Suprapubic skin (tissue), 4 donors: ENCODE results near the gene KRTAP5-7. TPM values are rescaled to one million over a fixed set of nuclear protein-coding genes. Genes with fewer than 3 reads are reported as not detected.
"Not testable (repeated sequence)": the region's sequence is repeated elsewhere in the genome, so short reads cannot be mapped to it uniquely, and the experiment has no call there.

Source experiments
- DNase-seq, 2 donors: peaks; one replicate each; pipeline ENCODE4 v3.0.0-alpha.2; 2019; ENCODE audit warnings: low spot score in 2 of 2
- H3K27ac ChIP-seq: fragments of 200-600 bp; sonication (generic); one replicate; pipeline ENCODE4 v1.5.1; 2019
- H3K27me3 ChIP-seq: fragments of 200-600 bp; sonication (generic); one replicate; pipeline ENCODE4 v1.5.1; 2019
- H3K36me3 ChIP-seq: fragments of 200-600 bp; sonication (generic); one replicate; pipeline ENCODE4 v1.5.1; 2019
- H3K4me1 ChIP-seq: fragments of 200-600 bp; sonication (generic); one replicate; pipeline ENCODE4 v1.5.1; 2019
- H3K4me3 ChIP-seq: fragments of 200-600 bp; sonication (generic); one replicate; pipeline ENCODE4 v1.5.1; 2019; ENCODE audit warnings: mild to moderate bottlenecking
- H3K9me3 ChIP-seq: fragments of 200-600 bp; sonication (generic); one replicate; pipeline ENCODE4 v1.5.1; 2019
- EP300 ChIP-seq: sonication (generic); formaldehyde crosslinking; IDR thresholded peaks from one replicate; pipeline ENCODE4 v1.6.1; 2017; ENCODE audit warnings: antibody characterized with exemption
- POLR2A ChIP-seq, 2 donors: fragments of 450-650 bp; IDR thresholded peaks; one replicate each; pipeline ENCODE4 v1.6.1; 2017; ENCODE audit warnings: antibody characterized with exemption in 2 of 2, mild to moderate bottlenecking in 2 of 2, moderate library complexity in 2 of 2
- POLR2AphosphoS5 ChIP-seq, 3 donors: sonication (generic); formaldehyde crosslinking; IDR thresholded peaks; one replicate each; pipeline ENCODE4 v1.6.1; 2017; ENCODE audit warnings: antibody characterized with exemption in 3 of 3
- WGBS: methylation state at CpG from one replicate; pipeline ENCODE4 v1.1.5; 2018; 5-methylcytosine and 5-hydroxymethylcytosine counted together
- total RNA-seq, 4 donors: library from RNA; depleted of rRNA; stranded (reverse); fragments of >200 nt; gene quantifications; one replicate each; pipeline ENCODE4 v1.1.0, GENCODE V29; 2016
- TF ChIP-seq, protein P1 (sequence below), 2 donors: fragments of 200-600 bp in 1 of 2; fragments of 450-650 bp in 1 of 2; sonication (generic) in 1 of 2; IDR thresholded peaks; one replicate each; pipeline ENCODE4 v1.5.1; 2016 to 2019; ENCODE audit warnings: antibody characterized with exemption in 2 of 2, mild to moderate bottlenecking in 1 of 2, moderate library complexity in 1 of 2

The KRTAP5-7 gene
- total RNA-seq, 4 donors from 2014 or later: 0.42 to 3.0 (median 1.0) TPM; not detected in 1

DNA sequence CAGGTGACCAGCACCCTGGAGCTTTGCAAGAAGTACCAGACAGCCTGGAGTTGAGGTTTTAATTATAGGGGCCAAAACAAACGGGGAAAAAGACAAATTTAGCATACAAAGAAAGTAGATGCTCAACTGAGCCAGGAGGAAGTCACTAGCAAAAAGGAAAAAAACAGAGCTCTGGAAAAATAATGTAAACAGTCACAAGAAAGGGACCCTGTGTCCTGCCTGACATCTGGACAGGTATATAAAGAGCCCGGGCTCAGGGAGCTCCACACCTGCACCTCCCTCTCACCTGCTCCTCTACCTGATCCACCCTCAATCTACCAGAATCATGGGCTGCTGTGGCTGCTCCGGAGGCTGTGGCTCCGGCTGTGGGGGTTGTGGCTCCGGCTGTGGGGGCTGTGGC is 38.2 kb downstream of the KRTAP5-7 start, which contains the start of gene KRTAP5-10:
TSS of gene KRTAP5-10 (plus strand) at position 301 of the 400 bp plus-strand sequence. CDS start at position 326, 25 bp downstream.
- peaks cover 11% of the 10 kb centered on the region for H3K4me1 ChIP-seq
- peaks cover 21% of the 10 kb centered on the region for H3K27me3 ChIP-seq
- no peaks in the 10 kb centered on the region for H3K9me3 ChIP-seq
- H3K4me3 ChIP-seq: no peak within 1 kb of the TSS
- 45% methylated on average over 4 of the region's 5 CpGs for WGBS
- no peak within 1 kb of the TSS for H3K27ac ChIP-seq
- no peak for TF ChIP-seq POLR2A (IDR thresholded peaks at IDR 0.05)
- TF ChIP-seq POLR2AphosphoS5 (IDR thresholded peaks at IDR 0.05): no peak
- TF ChIP-seq, protein P1, sequence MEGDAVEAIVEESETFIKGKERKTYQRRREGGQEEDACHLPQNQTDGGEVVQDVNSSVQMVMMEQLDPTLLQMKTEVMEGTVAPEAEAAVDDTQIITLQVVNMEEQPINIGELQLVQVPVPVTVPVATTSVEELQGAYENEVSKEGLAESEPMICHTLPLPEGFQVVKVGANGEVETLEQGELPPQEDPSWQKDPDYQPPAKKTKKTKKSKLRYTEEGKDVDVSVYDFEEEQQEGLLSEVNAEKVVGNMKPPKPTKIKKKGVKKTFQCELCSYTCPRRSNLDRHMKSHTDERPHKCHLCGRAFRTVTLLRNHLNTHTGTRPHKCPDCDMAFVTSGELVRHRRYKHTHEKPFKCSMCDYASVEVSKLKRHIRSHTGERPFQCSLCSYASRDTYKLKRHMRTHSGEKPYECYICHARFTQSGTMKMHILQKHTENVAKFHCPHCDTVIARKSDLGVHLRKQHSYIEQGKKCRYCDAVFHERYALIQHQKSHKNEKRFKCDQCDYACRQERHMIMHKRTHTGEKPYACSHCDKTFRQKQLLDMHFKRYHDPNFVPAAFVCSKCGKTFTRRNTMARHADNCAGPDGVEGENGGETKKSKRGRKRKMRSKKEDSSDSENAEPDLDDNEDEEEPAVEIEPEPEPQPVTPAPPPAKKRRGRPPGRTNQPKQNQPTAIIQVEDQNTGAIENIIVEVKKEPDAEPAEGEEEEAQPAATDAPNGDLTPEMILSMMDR (IDR thresholded peaks at IDR 0.05): no peak
- TF ChIP-seq EP300: no peak
- H3K36me3 ChIP-seq: no peaks in the 10 kb centered on the region
- no peak for DNase-seq

DNA sequence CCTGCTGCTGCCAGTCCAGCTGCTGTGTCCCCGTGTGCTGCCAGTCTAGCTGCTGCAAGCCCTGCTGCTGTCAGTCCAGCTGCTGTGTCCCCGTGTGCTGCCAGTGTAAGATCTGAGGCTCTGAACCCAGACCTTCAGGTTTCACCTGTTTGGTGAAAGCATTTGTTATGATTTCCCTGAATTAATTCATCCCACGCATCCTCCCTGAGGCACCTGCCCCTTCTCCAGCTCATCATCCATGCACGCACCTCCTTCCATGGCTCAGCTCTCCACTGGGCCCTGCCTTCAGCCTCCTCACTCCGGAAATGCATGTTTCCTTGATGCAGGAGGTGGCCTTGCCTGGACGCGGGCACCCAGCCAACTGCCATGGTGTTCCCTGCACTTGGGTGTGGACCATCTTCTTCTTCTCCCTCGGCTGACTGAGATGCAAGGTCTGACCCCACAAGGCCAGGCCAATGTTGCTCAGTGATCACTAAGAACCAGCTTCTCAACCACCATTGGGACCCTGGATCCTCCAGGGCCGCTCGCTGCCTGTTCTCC is 39.1 kb downstream of the KRTAP5-7 start:
- WGBS: 49% methylated on average over 10 of the region's 10 CpGs
- no peak for TF ChIP-seq EP300
- no peak for TF ChIP-seq POLR2A (IDR thresholded peaks at IDR 0.05)
- TF ChIP-seq, protein P1 (IDR thresholded peaks at IDR 0.05): no peak
- no peak for TF ChIP-seq POLR2AphosphoS5 (IDR thresholded peaks at IDR 0.05)
- no peak for DNase-seq
- Histone ChIP-seq H3K27me3 (peaks cover 21% of the 10 kb centered on the region), H3K9me3 (no peaks in the 10 kb centered on the region), H3K4me3 (no peak overlapping the region), H3K4me1 (peaks cover 11% of the 10 kb centered on the region), H3K27ac (no peak overlapping the region), H3K36me3 (no peaks in the 10 kb centered on the region)

DNA sequence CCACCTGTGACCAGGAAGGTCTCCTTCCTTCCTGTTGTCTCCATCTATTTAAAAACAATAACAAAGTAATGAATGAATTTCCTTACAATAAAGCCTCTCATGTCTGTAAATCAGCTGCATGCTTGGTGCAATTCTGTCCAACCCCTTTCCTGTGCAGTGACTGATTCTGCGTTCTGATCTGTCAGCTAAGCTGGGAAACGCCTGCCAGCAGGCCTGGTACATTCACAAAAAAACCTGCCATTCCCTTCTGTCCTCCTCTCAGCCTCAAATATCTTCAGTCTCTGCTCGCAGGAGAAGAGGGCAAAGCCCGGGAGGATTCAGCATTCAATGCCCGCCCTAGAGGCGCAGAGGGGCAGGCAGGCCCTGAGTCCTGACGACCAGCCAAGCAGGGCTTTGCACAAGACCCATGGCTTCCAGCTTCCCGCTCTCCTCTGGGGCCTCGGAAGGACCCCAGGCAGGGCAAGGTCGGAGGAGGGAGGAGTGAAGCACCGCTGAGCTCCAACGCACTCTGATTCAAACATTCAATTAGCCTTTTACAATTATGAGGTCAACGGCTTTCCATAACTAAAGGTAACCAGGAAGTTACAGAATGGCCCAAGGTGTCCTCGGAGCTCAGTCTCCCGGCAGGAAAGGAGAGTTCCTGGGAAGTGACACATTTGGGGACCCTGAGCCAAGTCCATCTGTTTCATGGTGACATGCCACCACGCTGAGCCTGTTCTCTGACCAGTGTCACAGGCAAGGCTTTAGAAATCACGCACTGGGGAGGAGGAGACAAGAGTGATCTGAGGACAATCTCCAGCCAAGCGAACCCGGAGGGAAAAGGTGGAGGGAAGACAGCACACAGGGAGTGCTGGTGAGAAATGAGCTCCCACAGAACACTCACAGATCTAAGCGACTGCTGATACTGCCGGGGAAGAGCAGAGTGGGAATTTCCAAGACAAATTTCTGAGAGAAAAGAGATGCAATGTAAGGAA is 39.8 kb downstream of the KRTAP5-7 start:
- not testable (repeated sequence) for DNase-seq, H3K36me3 ChIP-seq, H3K9me3 ChIP-seq, H3K27ac ChIP-seq, H3K4me3 ChIP-seq
- peaks cover 11% of the 10 kb centered on the region for H3K4me1 ChIP-seq
- WGBS: 63% methylated on average over 15 of the region's 21 CpGs
- H3K27me3 ChIP-seq: peaks cover 21% of the 10 kb centered on the region

DNA sequence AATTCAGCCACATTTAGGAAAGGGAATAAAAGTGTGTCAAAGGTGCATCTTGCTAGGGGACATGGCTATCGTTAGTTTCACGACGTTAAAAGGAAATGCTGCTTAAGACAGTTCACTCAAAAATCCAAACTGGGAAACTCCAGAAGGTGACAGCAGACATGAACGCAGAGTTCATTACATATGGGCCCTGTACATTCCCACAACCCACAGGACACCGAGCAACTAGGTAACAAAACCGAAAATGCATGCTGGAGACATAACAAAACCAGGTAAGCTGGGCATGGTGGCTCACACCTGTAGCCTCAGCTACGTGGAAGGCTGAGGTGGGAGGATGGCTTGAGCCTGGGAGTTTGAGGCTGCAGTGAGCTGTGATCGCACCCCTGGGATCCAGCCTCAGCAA is 40.6 kb downstream of the KRTAP5-7 start:
- Histone ChIP-seq H3K4me1 (peaks cover 11% of the 10 kb centered on the region), H3K27me3 (peaks cover 21% of the 10 kb centered on the region)
- H3K9me3 ChIP-seq, H3K36me3 ChIP-seq, H3K4me3 ChIP-seq, H3K27ac ChIP-seq, DNase-seq: not testable (repeated sequence)
- WGBS: 71% methylated on average over 8 of the region's 8 CpGs

DNA sequence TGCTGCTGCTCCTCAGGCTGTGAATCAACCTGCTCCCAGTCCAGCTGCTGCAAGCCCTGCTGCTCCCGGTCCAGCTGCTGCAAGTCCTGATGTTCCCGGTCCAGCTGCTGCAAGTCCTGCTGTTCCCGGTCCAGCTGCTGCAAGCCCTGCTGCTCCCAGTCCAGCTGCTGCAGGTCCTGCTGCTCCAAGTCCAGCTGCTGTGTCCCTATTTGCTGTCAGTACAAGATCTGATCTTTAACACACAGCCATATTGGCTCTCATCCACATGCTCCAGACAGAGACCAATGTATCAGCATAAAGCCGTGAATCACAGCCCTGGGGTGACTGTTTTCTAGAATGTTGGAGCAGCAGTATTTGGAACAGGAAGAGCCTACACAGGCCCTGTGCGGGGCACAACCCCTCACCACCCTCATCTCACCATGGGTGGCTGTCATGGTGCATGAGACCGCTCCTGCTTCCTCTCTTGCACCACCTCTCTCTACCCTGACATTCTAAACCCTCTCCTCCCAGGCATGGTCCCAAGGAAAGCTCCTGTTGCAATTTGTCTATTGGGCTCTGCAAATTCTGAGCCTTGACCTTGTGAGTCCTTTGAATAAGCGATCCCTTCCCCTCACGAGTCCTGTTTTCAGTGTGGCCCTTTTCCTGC is 41.8 kb downstream of the KRTAP5-7 start:
- DNase-seq: no peak
- 60% methylated on average over 4 of the region's 8 CpGs for WGBS
- Histone ChIP-seq H3K9me3 (no peaks in the 10 kb centered on the region), H3K27me3 (peaks cover 10% of the 10 kb centered on the region), H3K27ac (no peak overlapping the region), H3K4me1 (peaks cover 11% of the 10 kb centered on the region), H3K36me3 (no peaks in the 10 kb centered on the region), H3K4me3 (no peak overlapping the region)
- TF ChIP-seq EP300 (no peak), POLR2A (IDR thresholded peaks at IDR 0.05) (no peak), POLR2AphosphoS5 (IDR thresholded peaks at IDR 0.05) (no peak)
- TF ChIP-seq, protein P1 (IDR thresholded peaks at IDR 0.05): no peak

DNA sequence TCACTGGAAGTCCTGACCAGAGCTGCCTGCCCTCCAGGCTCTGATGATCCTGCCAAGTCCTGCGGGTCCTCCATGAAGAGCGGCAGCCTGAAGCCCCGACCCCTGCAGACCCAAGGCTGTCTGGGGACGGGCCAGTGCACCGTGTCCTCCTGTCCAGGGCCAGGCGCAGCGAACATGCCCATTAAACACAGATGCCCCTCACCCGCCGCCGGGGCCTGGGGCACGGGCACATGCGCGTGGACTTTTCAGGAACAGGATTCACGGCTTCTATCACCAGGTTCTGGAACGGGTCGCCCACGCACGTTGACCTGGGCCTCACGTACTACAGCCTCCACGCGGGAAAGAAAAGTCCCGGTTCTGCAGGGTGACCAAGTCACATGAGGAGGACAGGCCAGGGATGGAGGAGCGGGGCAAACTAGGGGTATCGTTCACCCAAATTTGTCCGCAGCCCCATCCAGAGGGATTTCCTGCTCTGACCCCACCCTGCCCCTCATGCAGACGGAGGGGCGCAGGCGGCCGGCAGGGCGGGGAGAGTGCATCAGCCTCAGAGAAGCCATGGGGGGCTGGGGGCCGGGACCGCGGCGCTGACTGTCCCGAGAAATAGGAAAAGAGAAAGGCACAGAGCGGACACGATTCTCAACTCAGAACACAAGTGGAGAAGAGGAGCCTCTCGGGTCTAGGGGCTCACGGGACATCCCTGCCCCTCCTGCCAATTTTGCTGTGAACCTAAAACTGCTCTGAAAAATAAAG is 44.2 kb downstream of the KRTAP5-7 start:
- H3K27ac ChIP-seq, H3K4me1 ChIP-seq, H3K27me3 ChIP-seq, H3K36me3 ChIP-seq, H3K4me3 ChIP-seq, DNase-seq, H3K9me3 ChIP-seq: not testable (repeated sequence)
- WGBS: 84% methylated on average over 27 of the region's 39 CpGs
